ENCODE measurements around the gene CTNNBIP1.
"Not testable (repeated sequence)": the region's sequence is repeated elsewhere in the genome, so short reads cannot be mapped to it uniquely, and the experiment has no call there.

CTNNBIP1 gene

DNA sequence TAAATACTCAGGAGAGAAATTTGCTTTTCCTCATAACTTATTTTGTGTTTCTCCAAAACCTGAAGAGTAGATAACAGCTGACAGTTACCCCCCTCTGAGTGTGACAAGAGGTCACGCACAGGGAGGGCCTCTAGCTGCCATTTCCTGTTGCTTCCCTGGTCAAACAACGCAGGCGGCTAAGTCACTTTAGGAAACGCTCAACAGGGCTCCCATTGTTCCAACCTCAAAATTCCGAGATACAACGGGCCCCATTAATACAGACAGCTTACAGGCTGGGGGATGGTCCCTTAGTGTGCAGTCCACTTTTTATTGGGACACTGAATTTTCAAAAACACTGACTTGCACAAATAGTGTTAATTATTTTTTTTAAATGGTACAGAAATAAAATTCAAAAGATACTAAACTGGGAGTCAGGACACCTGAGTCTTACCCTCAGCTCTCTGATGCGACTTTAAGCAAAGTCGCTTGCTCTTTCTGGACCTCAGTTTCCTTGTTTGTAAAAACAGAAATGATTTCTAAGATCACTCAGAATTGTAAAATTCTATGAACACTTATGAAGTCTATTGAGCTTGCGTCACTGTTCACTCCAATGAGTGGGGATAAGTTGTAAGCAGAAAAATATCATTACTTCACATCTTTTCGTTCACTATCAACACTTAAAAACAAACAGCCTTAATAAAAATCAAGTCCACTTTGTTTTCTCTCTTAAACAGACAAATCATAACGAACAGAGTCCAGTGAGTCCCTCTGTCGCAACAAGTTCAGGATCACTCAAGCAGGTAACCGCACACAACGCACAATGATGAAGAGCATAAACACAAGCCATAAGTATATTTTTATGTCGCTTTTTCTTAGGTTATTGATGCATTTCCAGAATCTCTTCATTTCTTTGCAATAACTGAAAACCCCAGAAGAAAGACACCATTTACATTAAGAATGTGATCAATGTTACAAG is 19.6 kb upstream of the CTNNBIP1 start:
- no peaks in the 10 kb centered on the region for H3K27me3 ChIP-seq (ENCODE audit: insufficient read depth, low read depth, severe bottlenecking)
- H3K4me3 ChIP-seq (ENCODE audit: low read depth, low read length): no peak overlapping the region
- peaks cover 33% of the 10 kb centered on the region for H3K36me3 ChIP-seq
- TF ChIP-seq, protein P1, sequence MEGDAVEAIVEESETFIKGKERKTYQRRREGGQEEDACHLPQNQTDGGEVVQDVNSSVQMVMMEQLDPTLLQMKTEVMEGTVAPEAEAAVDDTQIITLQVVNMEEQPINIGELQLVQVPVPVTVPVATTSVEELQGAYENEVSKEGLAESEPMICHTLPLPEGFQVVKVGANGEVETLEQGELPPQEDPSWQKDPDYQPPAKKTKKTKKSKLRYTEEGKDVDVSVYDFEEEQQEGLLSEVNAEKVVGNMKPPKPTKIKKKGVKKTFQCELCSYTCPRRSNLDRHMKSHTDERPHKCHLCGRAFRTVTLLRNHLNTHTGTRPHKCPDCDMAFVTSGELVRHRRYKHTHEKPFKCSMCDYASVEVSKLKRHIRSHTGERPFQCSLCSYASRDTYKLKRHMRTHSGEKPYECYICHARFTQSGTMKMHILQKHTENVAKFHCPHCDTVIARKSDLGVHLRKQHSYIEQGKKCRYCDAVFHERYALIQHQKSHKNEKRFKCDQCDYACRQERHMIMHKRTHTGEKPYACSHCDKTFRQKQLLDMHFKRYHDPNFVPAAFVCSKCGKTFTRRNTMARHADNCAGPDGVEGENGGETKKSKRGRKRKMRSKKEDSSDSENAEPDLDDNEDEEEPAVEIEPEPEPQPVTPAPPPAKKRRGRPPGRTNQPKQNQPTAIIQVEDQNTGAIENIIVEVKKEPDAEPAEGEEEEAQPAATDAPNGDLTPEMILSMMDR (IDR thresholded peaks at IDR 0.05; ENCODE audit: low read depth, low read length): no peak
- H3K27ac ChIP-seq: no peak overlapping the region
- H3K9me3 ChIP-seq (ENCODE audit: severe bottlenecking): no peaks in the 10 kb centered on the region
- no peak for DNase-seq

DNA sequence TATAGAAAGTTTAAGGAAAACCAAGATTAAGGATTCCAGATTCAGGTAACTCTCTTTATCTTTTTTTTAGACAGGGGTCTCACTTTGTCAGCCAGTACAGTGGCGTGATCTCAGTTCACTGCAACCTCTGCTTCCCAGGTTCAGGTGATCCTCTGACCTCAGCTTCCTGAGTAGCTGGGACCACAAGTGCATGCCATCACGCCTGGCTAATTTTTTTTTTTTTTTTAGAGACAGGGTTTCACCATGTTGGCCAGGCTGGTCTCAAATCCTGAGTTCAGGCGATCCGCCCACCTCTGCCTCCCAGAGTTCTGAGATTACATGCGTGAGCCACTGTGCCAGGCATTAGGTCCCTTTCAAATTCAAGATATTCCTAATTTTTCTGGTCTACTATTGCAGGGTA is 17.2 kb upstream of the CTNNBIP1 start:
- Histone ChIP-seq H3K27me3 (ENCODE audit: insufficient read depth, low read depth, severe bottlenecking) (no peaks in the 10 kb centered on the region), H3K4me3 (ENCODE audit: low read depth, low read length) (no peak overlapping the region), H3K27ac (no peak overlapping the region), H3K9me3 (ENCODE audit: severe bottlenecking) (no peaks in the 10 kb centered on the region), H3K36me3 (peaks cover 21% of the 10 kb centered on the region)
- TF ChIP-seq, protein P1 (IDR thresholded peaks at IDR 0.05; ENCODE audit: low read depth, low read length): no peak
- no peak for DNase-seq

DNA sequence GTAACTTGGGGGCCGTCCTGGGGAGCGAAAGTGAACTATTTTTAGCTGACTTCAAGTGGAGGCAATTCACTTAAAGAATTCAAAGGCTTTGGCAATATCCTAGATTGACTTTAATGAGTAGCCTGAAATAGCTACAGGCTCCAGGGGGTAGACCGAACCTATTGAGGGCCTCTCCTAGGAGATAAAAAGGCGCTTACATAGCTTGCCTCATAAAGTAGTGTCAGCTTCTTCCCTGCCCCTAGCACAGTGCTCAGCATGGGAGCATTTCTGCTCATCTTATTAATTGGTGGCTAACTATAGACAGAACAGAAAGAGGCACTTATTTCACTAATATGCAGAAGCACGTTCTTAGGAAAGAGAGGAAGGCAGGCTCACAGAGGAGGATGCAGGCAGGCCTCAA is 12.3 kb upstream of the CTNNBIP1 start:
- Histone ChIP-seq H3K4me3 (ENCODE audit: low read depth, low read length) (no peak overlapping the region), H3K27ac (no peak overlapping the region), H3K27me3 (ENCODE audit: insufficient read depth, low read depth, severe bottlenecking) (no peaks in the 10 kb centered on the region), H3K36me3 (no peaks in the 10 kb centered on the region), H3K9me3 (ENCODE audit: severe bottlenecking) (no peaks in the 10 kb centered on the region)
- DNase-seq: no peak
- TF ChIP-seq, protein P1 (IDR thresholded peaks at IDR 0.05; ENCODE audit: low read depth, low read length): no peak

DNA sequence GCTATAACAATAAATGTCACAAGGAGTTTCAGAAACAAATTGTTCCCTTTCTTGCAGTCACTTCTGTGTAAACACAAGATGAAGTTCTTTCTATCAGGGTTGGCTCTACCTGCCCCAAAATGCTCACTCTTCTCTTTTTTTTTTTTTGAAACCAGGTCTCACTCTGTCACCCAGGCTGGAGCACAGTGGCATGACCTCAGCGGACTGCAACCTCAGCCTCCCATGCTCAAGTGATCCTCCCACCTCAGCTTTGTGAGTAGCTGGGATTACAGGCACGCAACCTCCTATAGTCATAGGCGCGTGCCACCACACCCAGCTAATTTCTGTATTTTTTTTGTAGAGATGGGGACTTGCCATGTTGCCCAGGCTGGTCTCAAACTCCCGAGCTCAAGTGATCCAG is 10.5 kb upstream of the CTNNBIP1 start:
- no peaks in the 10 kb centered on the region for H3K27me3 ChIP-seq (ENCODE audit: insufficient read depth, low read depth, severe bottlenecking)
- no peak overlapping the region for H3K27ac ChIP-seq
- no peak overlapping the region for H3K4me3 ChIP-seq (ENCODE audit: low read depth, low read length)
- DNase-seq: no peak
- H3K36me3 ChIP-seq: no peaks in the 10 kb centered on the region
- TF ChIP-seq, protein P1 (IDR thresholded peaks at IDR 0.05; ENCODE audit: low read depth, low read length): no peak
- H3K9me3 ChIP-seq (ENCODE audit: severe bottlenecking): no peaks in the 10 kb centered on the region

DNA sequence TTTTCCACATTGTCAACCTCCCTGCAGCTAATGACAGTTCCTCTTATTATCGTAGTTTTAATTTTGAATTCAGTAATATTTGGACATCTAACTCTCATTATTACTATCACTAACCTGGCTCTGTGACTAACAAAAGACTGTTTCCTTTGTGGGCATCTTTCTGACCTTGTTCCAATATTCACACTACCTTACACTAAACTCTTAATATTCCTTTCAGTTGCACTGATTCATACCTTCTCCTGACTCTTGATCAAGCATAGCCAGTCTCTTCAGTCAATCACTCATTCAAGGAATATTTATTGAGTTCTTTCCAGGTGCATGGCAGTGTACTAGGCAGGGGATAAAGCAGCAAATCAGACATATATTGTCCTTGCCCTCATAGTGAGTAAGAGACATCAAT is 7.8 kb upstream of the CTNNBIP1 start:
- no peaks in the 10 kb centered on the region for H3K36me3 ChIP-seq
- H3K9me3 ChIP-seq (ENCODE audit: severe bottlenecking): no peaks in the 10 kb centered on the region
- no peak for DNase-seq
- H3K4me3 ChIP-seq (ENCODE audit: low read depth, low read length): no peak overlapping the region
- H3K27ac ChIP-seq: no peak overlapping the region
- TF ChIP-seq, protein P1 (IDR thresholded peaks at IDR 0.05; ENCODE audit: low read depth, low read length): no peak
- no peaks in the 10 kb centered on the region for H3K27me3 ChIP-seq (ENCODE audit: insufficient read depth, low read depth, severe bottlenecking)

DNA sequence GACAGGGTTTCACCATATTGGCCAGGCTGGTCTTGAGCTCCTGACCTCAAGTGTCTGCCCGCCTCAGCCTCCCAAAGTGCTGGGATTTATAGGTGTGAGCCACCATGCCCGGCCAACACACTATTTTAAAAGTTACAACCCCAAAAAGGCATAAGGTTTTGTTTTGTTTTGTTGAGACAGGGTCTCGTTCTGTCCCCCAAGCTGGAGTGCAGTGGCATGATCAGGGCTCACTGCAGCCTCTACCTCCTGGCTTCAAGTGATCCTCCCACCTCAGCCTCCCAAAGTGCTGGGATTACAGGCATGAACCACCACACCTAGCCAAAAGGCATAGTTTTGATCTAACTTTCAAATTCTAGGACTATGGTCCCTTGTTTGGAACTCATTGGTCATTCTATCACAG is 7.4 kb upstream of the CTNNBIP1 start:
- H3K4me3 ChIP-seq (ENCODE audit: low read depth, low read length); H3K36me3 ChIP-seq; H3K27ac ChIP-seq; H3K9me3 ChIP-seq (ENCODE audit: severe bottlenecking); H3K27me3 ChIP-seq (ENCODE audit: insufficient read depth, low read depth, severe bottlenecking); DNase-seq: not testable (repeated sequence)

Data from WERI-Rb-1 (cell line).